NCI-H526 (cell line): ENCODE results near the gene MGP.

Source experiments
- DNase-seq, 2 experiments: peaks; one replicate each; lab custom pipeline; 2025; lab: John Stamatoyannopoulos, UW

MGP gene

DNA sequence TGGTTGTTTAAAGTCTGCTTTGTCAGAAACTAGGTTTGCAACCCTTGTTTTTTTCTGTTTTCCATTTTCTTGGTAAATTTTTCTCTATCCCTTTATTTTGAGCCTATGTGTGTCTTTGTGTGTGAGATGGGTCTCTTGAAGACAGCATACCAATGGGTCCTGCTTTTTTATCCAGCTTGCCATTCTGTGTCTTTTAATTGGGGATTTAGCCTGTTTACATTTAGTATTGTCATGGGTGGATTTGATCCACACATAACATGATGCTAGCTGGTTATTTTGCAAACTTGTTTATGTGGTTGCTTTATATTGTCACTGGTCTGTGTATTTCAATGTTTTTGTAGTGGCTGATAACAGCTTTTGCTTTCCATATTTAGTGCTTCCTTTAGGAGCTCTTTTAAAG, 25.2 kb downstream of the MGP start:
- no peak for DNase-seq

DNA sequence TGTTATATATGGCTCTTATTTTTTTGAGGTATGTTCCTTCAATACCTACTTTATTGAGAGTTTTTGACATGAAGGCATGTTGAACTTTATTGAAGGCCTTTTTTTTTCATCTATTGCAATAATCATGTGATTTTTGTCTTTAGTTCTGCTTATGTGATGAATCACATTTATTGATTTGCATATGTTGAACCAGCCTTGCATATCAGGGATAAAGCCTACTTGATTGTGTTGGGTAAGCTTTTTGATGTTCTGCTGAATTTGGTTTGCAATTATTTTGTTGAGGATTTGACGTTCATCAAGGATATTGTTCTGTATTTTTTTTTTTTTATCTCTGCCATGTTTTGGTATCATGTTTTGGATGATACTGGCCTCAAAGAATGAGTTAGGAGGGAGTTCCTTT, 27.1 kb downstream of the MGP start:
- no peak for DNase-seq

DNA sequence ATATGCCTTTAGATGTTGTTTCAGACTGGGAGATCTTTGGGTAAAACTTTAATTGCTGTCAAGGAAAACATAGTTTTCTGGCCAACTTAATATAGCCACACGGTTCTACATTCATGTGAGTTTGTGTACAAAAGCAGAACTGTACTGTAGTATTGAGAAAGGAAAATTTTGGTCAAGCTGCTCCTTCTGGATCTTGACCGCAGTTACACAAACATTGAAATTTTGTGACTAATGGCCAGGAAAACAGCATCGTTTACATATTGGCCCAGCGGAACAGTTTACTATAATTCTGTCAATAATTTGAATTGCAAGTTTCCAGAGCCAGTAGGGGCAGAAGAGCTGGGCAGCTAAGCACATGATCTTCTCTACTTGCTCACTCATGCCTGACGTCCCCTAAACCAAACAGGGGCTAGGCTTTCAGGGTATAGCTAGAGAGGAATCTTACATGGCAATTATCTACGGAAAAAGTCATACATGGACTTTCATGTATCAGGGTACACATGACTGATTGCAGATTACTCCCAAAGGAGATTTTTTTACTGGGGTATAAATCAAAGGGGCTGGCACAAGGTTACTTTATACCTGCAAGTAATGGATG, 31.0 kb downstream of the MGP start:
- peak; percentile 65 to 80 for DNase-seq

DNA sequence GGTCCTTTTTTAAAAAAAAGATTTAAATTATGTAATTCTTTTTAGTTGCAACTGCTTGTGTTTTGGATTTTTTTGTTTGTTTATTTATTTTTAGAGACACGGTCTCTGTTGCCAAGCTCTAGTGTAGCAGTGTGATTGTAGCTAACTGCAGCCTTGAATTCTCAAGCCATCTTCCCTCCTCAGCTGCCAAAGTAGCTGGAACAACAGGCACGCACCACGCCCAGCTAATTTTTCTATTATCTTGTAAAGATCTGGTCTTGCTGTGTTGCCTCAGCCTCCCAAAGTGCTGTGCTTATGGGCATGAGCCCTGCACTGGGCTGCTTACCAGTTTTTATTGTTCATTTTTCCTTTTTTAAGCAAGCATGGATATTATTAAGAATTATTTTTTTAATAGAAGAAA, 31.7 kb downstream of the MGP start:
- DNase-seq = peak; percentile 26 to 49

DNA sequence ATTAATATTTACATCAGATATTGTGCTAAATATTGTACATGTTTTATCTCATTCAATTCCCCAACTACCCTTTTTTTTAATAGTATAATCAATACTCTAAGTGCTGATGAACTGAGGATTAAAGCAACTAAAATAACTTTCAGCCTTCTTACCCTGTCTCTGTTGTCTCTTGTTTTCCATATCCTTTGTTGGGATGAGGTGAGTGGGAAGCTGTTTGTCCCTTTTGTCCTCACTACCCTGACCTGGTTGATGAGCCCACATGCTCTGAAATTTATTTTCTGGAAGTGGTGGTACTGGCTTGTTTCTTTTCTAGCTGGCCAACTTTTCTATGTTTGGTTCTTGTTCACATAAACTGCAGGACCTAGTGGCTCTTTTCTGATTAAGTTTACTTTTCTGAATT, 32.8 kb downstream of the MGP start:
- DNase-seq = no peak

DNA sequence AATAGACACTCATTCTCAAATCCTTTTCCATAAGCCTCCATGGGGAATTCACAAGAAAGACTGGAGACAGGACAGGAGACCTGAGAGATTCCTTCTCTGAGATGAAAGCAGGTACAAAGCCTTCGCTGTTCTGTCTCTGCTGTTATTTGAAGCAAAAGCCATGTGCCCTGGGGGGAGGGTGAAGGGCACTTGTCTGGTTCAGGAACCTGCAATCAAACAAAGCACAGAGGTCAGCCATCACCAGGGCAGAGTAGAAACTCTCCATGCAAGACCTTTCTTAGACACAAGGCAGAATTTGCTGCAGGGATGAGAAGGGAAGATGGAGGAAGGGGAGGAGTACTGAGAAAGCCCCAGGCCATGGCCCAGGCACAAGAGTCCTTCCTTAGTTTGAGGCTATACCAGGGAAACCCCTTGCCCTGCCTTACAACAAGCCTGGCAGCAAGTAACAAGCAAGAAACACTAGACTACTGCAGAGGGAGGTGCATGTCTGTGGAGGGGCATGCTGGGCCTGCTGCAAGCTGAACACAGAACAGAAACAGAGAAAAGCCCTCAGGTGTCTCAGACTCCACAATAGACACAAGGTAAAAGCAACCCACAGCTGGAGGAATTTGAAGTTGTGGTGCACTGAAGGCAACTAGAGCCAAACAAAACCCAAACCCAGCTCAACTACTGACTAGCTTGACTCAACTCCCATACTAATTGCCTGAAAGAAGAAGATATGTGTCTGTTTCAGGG, 34.6 kb downstream of the MGP start:
- DNase-seq = no peak

DNA sequence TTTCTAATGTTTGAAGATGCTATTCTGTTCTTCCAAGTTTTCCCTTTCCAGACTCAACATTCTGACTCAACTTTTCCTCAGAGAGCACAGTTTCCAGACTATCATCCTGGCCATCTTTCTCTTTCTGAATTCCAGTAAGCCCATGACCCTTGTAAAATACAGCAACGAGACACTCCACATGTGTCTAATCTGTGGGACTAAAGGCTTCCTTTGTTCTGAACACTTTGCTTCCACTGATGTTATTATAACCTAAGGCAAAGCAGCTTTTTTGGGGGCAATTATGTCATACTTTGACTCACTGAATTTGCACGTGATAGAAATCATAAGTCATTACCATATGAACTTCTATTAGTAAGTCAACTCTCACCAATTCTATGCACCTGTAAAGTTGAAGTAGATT, 36.0 kb downstream of the MGP start:
- DNase-seq = no peak

DNA sequence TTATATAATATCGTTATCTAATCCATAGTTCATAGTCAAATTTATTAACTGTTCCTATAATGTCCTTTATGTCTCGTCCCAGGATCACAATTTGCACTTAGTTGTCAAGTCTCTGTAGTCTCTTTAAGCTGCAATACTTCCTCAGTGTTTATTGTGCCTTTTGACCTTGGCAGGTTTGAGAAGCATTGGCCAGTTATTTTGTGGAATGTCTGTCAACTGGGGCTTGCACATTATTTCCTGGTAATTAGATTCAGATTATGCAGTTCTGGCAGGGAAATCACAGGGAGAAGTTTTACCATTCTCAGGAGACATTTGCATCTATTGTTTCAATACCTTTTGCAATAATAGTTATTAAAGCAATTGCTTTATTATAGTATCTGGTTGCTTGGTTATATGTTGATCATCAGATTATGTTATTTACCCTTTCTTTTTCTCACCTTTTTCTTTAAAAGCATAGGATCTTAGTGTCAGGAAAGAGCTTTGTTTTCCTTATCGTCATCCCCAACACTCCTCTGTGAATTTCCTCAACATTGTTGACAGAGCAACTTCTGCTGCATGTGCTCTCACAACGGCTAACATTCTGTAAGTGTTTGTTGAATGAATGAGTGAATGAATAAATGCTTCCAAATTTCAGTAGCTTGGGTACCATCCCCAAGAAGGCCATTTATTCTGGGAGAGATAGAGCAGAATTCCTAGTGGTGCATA, 38.6 kb downstream of the MGP start:
- no peak for DNase-seq

DNA sequence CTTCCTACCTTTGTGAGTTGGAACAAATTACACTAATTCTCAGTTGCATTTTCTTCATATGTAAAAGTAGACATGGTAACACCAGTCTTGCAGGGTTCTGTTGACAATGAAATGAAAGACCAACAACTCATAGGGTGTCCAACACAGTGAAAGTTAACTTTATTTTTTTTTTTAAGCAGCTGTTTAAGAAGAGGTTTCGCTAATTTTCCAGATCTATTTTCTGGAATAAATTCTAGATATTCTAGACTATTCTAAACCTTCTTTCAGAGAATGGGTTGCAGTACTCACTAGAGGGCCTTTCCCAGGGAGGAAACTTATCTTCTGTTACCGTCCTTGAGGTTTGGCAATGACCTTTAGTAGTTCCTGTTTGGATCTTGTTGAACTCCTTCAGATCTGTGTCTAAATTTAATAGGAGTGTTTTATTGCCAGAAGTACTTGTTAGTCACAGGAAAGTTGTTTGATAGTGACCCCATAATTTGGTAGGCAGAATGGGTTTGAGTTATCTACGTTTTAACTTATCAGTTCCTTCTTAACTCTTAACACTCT, 39.5 kb downstream of the MGP start:
- no peak for DNase-seq

DNA sequence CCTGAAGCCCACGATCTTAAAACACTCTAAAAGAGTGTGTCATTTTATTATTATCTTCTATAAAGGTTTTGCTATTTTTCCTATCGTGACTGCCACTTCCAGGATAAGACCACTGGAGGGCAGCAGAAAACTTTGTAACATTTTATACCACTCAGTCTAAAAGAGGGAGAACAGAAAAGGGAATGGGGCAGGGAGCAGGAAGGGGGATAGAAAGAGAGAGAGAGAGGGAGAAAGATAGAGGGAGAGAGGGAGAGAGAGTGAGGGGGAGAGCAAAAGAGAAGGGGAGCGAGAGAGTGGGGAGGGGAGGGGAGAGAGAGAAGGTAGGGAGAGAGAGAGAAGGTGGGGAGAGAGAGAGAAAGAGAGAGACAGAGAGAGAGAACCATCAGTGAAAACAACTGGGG, 40.3 kb downstream of the MGP start:
- DNase-seq = peak; percentile 38 to 69

DNA sequence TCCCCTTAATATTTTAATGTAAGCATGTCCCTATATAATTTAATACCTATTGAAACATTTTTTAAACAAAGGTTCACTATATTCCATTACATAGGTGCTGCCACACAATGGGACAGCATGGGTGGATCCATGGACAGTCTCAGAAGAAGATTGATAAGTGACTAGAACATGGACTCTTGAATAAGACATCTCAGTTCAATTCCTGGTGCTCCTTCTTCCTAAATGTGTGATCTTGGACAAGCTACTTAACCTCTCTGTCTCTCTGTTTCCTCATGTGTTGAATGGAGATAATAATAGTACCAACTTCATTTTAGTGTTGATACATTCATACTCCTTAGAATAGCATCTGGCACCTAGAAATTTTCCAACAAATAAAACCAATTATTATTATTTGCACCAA, 41.3 kb downstream of the MGP start:
- no peak for DNase-seq

DNA sequence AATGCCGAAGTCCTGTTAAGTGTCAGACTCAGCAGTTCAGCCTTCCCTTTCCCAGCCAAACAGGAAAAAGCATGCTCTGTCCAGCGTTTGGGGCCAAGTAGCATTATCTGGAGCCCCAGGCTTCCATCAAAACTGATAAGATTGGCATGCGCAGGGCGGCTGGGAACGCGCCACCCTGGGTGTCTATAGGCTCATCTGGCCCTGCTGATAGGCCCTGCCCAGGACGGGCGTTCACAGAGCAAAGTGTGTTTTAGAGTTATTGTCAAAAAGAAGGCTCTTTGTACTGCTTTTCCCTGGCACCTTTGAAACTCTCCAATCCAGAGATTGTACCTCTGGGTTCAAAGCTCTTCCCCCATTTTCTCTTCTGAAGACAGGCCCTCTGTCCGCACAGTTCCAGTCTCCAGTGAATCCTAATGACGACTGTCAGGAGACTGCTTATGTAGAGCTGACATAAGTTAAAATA, 42.2 kb downstream of the MGP start, which contains the start of gene ART4:
ART4 (minus strand) TSS at position 102 of the 463 bp plus-strand sequence. CDS start 413 bp downstream, outside the sequence.
- no peak for DNase-seq

DNA sequence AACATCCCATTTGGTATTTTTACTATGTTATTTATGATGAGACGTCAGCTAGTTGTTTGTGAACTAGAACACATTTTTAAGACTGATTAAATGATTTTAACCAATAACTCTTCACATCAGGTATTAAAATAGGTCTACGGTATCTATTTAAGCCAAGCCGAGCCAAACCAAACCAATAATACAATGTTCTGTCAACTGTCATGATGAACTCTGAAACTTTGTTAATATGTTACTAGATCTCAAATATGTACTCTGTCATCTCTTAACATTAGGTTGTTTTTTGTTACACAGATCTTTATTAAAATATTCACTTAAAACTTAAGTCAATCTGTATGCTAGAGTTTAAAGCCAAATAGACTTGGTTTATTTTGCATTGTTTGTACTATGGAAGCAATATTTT, 43.3 kb downstream of the MGP start:
- DNase-seq = no peak

DNA sequence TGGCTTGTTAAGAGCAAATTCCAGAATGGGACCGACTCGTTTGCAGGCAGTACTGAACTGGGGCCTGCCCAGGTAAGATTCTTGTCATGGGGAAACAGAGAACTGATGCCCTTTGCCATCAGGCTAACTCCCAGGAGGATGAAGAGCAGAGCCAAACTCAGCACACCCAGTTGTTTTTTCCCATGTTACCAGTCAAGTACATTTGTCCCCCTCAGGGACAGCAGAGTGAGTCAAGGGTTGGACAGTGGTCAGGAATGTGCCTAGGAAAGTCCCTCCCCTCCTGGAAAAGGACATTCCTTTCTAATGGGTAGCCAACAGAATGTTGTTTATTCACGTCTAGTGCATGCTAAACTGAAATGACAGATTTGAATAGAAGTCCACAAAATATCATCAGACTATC, 43.9 kb downstream of the MGP start:
- no peak for DNase-seq

DNA sequence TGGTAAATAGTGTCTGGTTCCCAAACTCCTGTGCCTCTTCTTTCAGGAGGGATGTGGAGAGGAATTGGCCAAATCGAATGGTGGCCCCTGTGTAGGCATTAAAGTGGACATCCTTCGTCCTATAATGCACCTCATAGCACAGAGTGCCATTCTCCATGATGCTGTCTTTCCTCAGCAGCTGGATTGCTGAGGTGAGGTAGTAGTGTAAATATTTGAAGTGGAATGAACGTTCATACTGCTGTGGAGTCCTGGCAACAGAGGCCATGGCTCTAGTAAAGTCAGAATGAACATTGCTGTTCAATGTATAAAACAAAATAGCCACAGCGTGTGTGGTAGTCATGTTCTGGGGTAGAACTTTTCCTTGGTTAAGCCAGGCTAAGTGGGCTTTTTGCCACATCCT, 45.0 kb downstream of the MGP start:
- DNase-seq = no peak

DNA sequence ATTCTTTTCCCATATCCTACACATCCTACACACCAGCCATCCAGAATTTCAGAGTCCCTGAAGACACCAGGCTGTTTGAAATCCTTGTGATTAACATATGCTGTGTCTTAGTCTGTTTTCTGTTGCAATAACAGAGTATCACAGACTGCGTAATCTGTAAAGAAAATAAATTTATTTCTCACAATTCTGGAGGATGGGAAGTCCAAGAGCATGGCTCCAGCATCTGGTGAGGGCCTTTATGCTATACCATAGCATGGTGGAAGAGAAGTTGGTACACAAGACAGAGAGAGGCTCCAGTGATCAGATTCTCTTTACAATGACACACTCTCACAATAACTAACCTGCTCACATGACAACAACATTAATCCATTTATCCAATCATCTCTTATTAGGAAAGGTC, 46.4 kb downstream of the MGP start:
- DNase-seq = no peak

DNA sequence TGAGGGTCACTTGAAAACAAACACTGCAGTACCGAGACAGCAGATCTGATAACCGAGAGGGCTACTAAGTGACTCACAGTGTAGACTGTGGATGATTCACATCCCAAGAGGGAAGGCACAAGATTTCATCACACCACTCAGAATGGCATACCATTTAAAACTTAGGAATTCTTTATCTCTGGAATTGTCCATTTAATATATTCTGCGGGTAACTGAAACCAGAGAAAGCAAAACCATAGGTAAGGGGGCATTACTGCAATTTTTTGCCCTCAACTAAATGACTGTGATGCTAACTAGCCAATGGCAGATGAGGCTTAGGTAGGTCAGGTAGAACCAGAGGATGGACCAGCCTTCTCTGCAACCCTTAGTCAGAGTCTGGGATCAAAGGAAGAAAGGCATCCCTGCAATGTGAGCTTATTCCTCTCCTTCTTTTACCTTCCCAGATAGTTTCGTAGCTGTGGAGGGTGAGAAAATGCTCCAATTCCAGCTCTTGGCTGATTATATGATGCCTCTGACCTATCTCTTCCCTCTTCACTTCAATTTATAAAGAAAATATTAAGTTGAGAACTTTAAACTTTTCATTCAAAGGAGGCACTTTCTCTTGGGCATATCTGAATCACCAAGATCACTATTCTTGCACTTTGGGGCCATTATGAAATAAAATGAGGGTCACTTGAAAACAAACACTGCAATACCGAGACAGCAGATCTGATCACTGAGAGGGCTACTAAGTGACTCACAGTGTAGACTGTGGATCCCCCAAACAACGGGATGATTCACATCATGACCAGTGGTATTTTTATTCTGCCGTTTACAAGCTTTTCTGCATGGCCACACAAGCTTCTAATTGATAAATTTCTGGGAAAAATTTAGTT, 49.1 kb downstream of the MGP start:
- DNase-seq = no peak

DNA sequence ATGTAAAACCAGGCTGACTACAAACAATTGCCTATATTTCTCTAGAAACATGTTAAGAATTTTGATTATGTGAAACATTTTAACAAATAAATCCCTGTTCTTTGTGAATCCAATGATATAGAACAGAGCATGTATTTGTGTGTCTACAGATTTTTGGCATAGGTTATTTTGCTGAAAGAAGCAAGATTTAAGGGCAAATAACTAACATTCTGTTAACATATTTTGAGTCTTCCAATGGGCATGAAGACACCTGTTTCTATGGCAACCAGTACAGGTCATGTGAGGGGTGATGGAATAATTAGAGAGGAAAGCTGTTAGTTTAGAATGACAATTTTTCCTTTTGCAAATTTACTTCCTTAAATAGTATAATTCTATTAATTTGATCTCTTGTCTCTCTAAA, 51.1 kb downstream of the MGP start:
- no peak for DNase-seq

DNA sequence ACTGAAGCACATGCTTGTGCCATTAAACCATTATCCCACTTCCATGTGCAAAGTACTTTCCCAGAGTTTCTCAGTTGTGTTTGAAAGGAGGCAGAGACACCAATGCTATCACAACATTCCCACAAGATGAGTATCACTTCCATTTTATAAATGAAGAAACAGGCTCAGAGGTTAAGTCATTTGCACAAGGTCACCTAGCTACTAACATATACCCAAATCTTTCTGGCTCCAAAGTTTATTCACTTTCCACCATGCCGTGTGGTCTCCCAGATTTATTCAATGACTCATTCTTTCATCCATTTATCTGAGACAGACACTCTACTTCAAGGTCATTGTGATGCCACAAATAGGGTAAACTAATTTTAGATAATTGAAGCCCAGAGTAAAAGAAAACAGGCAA, 51.7 kb downstream of the MGP start:
- no peak for DNase-seq

DNA sequence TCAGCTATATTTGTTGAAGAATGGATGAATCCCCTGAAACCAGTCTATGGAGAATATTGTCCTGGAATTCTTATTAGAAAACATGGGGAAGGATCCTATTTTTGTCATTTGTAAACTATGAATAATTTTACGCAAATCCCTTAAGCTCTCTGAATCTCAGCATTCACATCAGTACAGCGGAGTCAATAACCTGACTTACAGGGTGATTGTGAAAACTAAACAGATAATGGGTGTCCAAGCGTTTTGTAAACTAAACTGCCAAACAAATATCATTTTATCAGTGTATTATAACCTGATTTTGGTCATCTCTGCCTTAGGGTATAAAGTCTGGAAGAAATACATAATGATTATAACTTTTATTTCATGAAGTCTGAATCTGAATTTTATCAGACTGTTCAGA, 52.3 kb downstream of the MGP start:
- no peak for DNase-seq
